Right lobe of liver (tissue), 6 donors: ENCODE measurements around the gene ANO7. TPM values are rescaled to one million over a fixed set of nuclear protein-coding genes. Genes with fewer than 3 reads are reported as not detected.

Source experiments
- ATAC-seq, 4 donors: fragments of 200-7000 bp; cut with Tn5 transposase; one replicate each; pipeline ENCODE4 v1.9.1; 2020; ENCODE audit warnings: mild to moderate bottlenecking in 4 of 4, moderate library complexity in 4 of 4
- DNase-seq, 3 donors: peaks; one replicate each; pipeline ENCODE4 v3.0.0-alpha.2; 2020
- H3K27ac ChIP-seq, 3 donors: fragments of 200-600 bp; one replicate each; pipeline ENCODE4 v1.8.0; 2022
- H3K27me3 ChIP-seq, 2 donors: fragments of 200-600 bp; one replicate each; pipeline ENCODE4 v1.8.0; 2022
- H3K36me3 ChIP-seq, 4 donors: fragments of 200-600 bp; sonication (generic) in 1 of 4; one replicate each; pipeline versions ENCODE4 v1.5.1 to v1.8.0; 2017 to 2022; ENCODE audit warnings: control low read depth in 1 of 4
- H3K4me1 ChIP-seq, 4 donors: fragments of 200-600 bp; sonication (generic) in 1 of 4; one replicate each; pipeline versions ENCODE4 v1.5.1 to v1.8.0; 2017 to 2022; ENCODE audit warnings: control low read depth in 1 of 4
- H3K4me3 ChIP-seq, 3 donors: fragments of 200-600 bp; one replicate each; pipeline ENCODE4 v1.8.0; 2022
- H3K9me3 ChIP-seq, 4 donors: fragments of 200-600 bp; sonication (generic) in 1 of 4; one replicate each; pipeline versions ENCODE4 v1.5.1 to v1.8.0; 2017 to 2022; ENCODE audit warnings: control low read depth in 1 of 4
- CTCF ChIP-seq, 4 donors: fragments of 200-600 bp in 3 of 4; fragments of 450-650 bp in 1 of 4; IDR thresholded peaks; one replicate each; pipeline versions ENCODE4 v1.5.1 to v1.8.0; 2016 to 2022; ENCODE audit warnings: antibody characterized with exemption in 4 of 4, mild to moderate bottlenecking in 2 of 4
- POLR2A ChIP-seq: fragments of 450-650 bp; IDR thresholded peaks from one replicate; pipeline ENCODE4 v1.6.1; 2017; ENCODE audit warnings: antibody characterized with exemption, mild to moderate bottlenecking
- WGBS: methylation state at CpG from one replicate; pipeline ENCODE4 v1.1.6; 2018; ENCODE audit warnings: low coverage, low lambda C conversion rate; ENCODE audit not compliant: insufficient coverage; ENCODE audit errors: missing lambda C conversion rate; 5-methylcytosine and 5-hydroxymethylcytosine counted together
- intact Hi-C, 2 donors: fragments of 100-400 bp; cut with DNase I; formaldehyde crosslinking; loops; one replicate each; pipeline versions ENCODE4 v1.11.2 to v1.14.1; 2022
- total RNA-seq, 6 experiments: library from RNA; depleted of rRNA in 2 of 6; stranded (reverse); fragments of >200 nt in 2 of 6; fragmentation: NEBNext Ultra II Directional in 3 of 6; extraction: Animal tissue kit (Norgen Biotek cat#: 25700) in 3 of 6; gene quantifications; one replicate each; pipeline versions ENCODE4 v1.1.0 to v1.2.4, GENCODE V29; 2016 to 2023
- donor health status: DM: no; HTN: yes; CAD: no.
- donor health status: DM: no; HTN: no; CAD: no.
- donor health status: DM: no; HTN: no; CAD: no.
- donor health status: DM: no; HTN: yes; CAD: no.
- donor health status: DM: no; HTN: yes; CAD: no.

ANO7 gene
- total RNA-seq, 6 experiments from 2014 or later: 0.61 to 2.4 (median 0.97) TPM

DNA sequence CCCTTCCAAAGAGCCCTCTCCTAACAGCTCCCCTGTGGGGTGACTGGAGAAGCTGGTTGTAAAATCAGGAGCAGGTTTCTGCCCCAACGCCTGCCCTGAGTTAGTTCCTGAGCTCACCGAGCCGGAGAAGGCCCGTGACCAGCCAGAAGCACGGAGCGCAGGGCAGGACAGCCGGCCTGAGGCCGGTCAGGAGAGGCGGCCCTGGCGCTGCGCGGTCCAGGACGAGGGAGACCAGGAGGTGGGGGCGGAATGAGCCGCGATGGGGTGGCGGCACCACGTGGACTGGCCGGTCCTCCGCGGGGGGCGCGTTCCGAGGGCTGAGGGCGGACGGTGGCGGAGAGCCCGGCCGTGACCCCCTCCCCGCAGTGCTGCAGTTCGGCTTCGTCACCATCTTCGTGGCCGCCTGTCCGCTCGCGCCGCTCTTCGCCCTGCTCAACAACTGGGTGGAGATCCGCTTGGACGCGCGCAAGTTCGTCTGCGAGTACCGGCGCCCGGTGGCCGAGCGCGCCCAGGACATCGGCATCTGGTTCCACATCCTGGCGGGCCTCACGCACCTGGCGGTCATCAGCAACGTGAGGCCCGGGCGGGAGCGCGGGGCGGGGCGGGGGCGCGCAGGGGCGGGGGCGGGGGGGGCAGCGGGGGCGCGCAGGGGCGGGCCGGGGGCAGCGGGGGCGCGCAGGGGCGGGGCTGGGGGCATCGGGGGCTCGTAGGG lies 29.0 kb downstream of the ANO7 start:
- Histone ChIP-seq H3K36me3 (no peaks in the 10 kb centered on the region), H3K9me3 (no peaks in the 10 kb centered on the region), H3K4me3 (peak overlapping the region; percentile 48 to 52 (median 50)), H3K4me1 (peaks cover 0 to 9% (median under 1%) of the 10 kb centered on the region in 4 donors), H3K27me3 (no peaks in the 10 kb centered on the region), H3K27ac (peak overlapping the region; percentile 31 to 73 (median 51))
- intact Hi-C loops: no loop called here
- ATAC-seq: peak; percentile 78 to 82 (median 80)
- TF ChIP-seq POLR2A: no peak
- TF ChIP-seq CTCF (IDR thresholded peaks at IDR 0.05): no peak
- WGBS: 3% methylated on average over 21 of the region's 77 CpGs
- DNase-seq: peak; percentile 76 to 83 (median 79)

DNA sequence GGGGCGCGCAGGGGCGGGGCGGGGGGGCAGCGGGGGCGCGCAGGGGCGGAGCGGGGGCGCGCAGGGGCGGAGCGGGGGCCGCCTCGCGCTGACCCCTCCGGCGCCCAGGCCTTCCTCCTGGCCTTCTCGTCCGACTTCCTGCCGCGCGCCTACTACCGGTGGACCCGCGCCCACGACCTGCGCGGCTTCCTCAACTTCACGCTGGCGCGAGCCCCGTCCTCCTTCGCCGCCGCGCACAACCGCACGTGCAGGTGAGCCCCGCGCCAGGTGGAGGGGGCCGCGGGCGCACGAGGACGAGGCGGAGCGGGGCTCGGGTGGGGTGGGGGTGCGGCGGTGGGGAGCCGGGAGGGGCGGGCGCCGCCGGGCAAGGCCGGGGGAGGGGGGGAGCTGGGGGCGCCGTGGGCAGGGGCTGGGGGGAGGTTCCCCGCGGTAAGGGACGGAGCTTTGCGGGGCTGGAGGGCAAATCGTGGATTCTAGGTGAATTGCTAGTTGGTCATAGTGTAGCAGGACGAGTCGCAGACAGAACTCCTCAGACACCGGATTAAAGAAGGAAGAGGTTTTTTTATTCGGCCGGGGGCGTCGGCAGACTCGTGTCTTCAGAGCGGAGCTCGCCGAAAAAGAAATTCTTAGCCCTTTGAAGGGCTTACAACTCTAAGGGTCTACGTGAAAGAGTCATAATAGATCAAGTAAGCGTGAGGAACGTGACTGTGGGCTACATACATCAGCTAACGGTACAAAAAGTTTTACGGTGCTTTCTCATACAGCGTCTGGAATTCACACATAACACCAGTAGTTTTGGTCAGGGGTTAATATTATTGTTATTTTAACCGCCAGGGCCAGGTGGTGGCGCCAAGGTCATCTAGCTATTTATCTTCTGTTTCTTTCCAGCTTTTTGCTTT lies 29.9 kb downstream of the ANO7 start:
- ATAC-seq: peak; percentile 50 to 66 (median 54)
- Histone ChIP-seq H3K4me1 (peaks cover 0 to 9% (median under 1%) of the 10 kb centered on the region in 4 donors), H3K36me3 (no peaks in the 10 kb centered on the region), H3K27ac (peak overlapping the region in 1 of 3 donors; percentile 54), H3K9me3 (no peaks in the 10 kb centered on the region), H3K27me3 (no peaks in the 10 kb centered on the region), H3K4me3 (peak overlapping the region; percentile 51 to 61 (median 58))
- TF ChIP-seq CTCF (IDR thresholded peaks at IDR 0.05) (peak in 3 of 4 donors; percentile 18 to 41 (median 24)), POLR2A (no peak)
- WGBS: 0% methylated on average over 23 of the region's 83 CpGs
- DNase-seq: peak in 1 of 3 donors; percentile 76
- intact Hi-C loops: no loop called here

DNA sequence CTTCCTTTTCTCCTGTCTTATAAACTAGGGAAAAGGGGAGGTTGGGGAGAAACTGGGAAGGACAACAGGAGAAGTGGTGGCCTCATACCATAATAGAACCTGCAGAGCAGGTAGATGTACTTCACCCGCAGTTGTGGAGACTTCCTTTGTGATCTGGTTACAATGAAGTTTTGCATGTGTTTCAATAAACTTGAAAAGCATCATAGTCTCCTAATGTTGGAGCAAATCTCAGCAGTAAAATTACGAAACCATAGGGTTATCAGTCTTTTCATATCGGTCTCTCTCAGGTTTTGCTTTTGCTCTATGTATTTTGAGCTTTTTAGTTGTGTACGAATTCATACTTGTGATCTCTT lies 30.5 kb downstream of the ANO7 start:
- no peak for DNase-seq
- 38% methylated on average over 4 of the region's 4 CpGs for WGBS
- H3K4me1 ChIP-seq: peaks cover 0 to 9% (median under 1%) of the 10 kb centered on the region in 4 donors
- no peaks in the 10 kb centered on the region for H3K9me3 ChIP-seq
- H3K27ac ChIP-seq: peak overlapping the region in 1 of 3 donors; percentile 54
- no peaks in the 10 kb centered on the region for H3K27me3 ChIP-seq
- no peaks in the 10 kb centered on the region for H3K36me3 ChIP-seq
- H3K4me3 ChIP-seq: peak overlapping the region; percentile 51 to 61 (median 58)
- TF ChIP-seq POLR2A: no peak
- TF ChIP-seq CTCF (IDR thresholded peaks at IDR 0.05): no peak
- ATAC-seq: no peak
- intact Hi-C loops: no loop called here

DNA sequence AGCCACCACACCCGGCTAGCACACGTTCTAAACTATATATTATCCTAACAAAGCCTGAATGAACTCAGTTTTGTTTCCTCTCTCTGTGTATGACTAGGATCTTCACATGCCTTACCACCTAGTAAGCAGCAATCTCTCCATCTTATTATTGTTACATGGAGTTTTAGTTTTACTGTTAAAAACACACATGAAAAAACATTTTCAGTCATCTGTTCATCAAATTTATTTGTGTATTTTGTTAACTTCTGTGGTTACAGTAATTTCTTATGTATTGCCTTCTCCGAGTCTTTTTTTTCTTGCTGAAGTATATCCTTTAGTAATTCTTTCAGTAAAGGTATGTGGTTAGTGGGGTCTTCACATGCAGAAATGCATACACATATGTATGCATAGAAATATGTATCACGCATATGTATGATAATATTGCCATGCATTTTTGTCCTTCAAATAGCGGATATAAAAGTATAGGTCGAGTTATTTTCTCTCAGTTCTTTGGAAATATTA lies 31.4 kb downstream of the ANO7 start:
- TF ChIP-seq CTCF (IDR thresholded peaks at IDR 0.05) (no peak), POLR2A (no peak)
- 89% methylated on average over 6 of the region's 6 CpGs for WGBS
- intact Hi-C loops: no loop called here
- Histone ChIP-seq H3K9me3 (no peaks in the 10 kb centered on the region), H3K27me3 (no peaks in the 10 kb centered on the region), H3K4me3 (no peak overlapping the region), H3K4me1 (peaks cover 0 to 12% (median 3%) of the 10 kb centered on the region in 4 donors), H3K36me3 (no peaks in the 10 kb centered on the region), H3K27ac (no peak overlapping the region)
- DNase-seq (no peak), ATAC-seq (no peak)
